HG03442 (cell line): ENCODE data around the gene NOL12.

Experiments used
- ATAC-seq: cut with Tn5 transposase; IDR thresholded peaks from one replicate; pipeline ENCODE4 v1.9.1; 2021; ENCODE audit warnings: mild to moderate bottlenecking, moderate library complexity; ENCODE audit not compliant: unreplicated experiment

The NOL12 gene

DNA sequence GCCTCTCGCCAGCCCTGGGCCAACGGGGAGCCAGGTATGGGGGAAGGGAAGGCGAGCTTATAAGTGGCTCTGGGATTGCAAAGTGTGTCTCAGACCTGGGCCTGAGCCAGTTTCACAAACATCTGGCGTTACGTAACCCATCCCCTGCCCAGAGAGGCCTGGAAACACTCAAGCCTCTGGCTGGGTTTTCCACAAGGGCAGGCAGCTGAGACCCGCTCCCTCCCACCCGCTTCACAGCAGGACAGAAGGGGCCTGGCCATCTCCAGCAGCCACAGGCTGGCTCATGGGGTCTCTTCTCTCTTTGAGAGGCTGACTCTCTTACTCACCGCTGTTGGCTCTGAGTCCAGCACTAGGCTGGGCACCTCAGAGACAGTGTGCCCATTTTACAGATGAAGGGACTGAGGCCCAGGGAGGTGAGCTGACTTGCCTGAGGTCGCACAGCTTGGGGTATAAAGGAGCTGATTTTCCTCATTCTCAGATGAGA is 55.2 kb downstream of the NOL12 start:
- no peak for ATAC-seq

DNA sequence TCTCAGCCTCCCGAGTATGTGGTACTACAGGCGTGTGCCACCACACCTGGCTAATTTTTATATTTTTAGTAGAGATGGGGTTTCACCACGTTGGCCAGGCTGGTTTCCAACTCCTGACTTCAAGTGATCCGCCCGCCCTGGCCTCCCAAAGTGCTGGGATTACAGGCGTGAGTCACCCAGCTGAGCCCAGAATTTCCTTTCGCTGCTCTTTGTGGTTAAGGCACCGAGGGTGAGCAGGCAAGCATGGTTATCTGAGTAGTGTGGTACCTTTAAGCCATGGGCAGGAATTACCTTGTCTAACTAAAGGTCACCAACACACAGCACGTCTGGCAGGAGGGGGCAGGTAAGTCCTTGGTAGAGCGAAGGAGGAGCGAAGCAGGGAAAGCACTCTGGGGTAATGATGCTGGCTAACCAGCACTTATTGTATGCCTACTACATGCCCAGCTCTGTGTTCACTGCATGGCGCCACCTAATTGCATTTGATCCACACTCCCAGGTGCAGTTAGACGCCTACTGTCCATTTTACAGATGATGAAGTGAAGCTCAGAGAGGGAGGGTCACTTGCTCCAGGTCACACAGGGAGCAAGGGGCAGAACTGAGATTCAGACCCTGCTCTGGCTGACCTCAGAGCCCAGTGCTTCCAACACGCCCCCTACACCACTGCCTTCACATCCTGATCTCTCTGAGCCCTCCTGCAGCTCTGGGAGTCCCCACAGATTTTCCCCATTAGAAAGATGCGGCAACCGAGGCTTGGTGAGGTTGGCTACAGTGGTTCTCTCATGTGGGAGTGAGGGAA is 56.4 kb downstream of the NOL12 start:
- no peak for ATAC-seq
